K562 (cell line): ENCODE data around the gene KHDRBS2. TPM values are rescaled to one million over a fixed set of nuclear protein-coding genes. Genes with fewer than 3 reads are reported as not detected.

Source experiments
- ATAC-seq: fragments of 200-7000 bp; cut with Tn5 transposase; 3 replicates; pipeline ENCODE4 v1.9.1; 2020; ENCODE audit warnings: moderate library complexity
- BruUV-seq: library from RNA; stranded (reverse); fragments of 400-500 nt; replicated peaks from 2 replicates; lab custom pipeline; 2021; lab: Mats Ljungman, UMichigan
- CTCF ChIA-PET: fragments of 300-600 bp; formaldehyde crosslinking; extraction: SDS; loops from one replicate; lab custom pipeline; 2021; ENCODE audit warnings: low intra/inter-chr PET ratio; lab: Yijun Ruan, JAX
- POLR2A ChIA-PET: fragments of 300-600, 350-650 bp; sonication (Branson Sonifier 250); formaldehyde crosslinking; extraction: SDS; loops from one replicate; lab custom pipeline; 2021; ENCODE audit warnings: antibody characterized with exemption, inconsistent platforms; lab: Yijun Ruan, JAX
- DNase-seq, 4 experiments: peaks; one replicate each; pipeline versions ENCODE4 v3.0.0 to v3.0.0-alpha.2; 2011 to 2018; ENCODE audit warnings: low spot score in 3 of 4, mixed read lengths in 3 of 4; ENCODE audit errors: extremely low read depth in 1 of 4
- FAIRE-seq: peaks from 2 replicates; lab custom pipeline; 2011; peaks lifted over from hg19 to GRCh38; lab: Jason Lieb, UNC
- H2AFZ ChIP-seq: 2 replicates; pipeline ENCODE4 v1.6.0; 2011; ENCODE audit warnings: low read depth, low read length, control low read depth, inconsistent platforms
- H3K27ac ChIP-seq: fragments of 200-600 bp; 3 replicates; pipeline ENCODE4 v1.8.0; 2011; ENCODE audit warnings: low read depth, mild to moderate bottlenecking, control low read depth, inconsistent platforms, low read length, moderate library complexity, mixed read lengths; ENCODE audit errors: extremely low read depth
- H3K27me3 ChIP-seq, 2 experiments: fragments of 300-600 bp in 1 of 2; 2 replicates in 1 of 2; 3 replicates in 1 of 2; pipeline versions ENCODE4 v1.6.0 to v1.8.0; 2011; ENCODE audit warnings: inconsistent platforms in 2 of 2, low read length in 2 of 2, mild to moderate bottlenecking in 1 of 2, mixed read lengths in 1 of 2, moderate library complexity in 1 of 2; ENCODE audit not compliant: control insufficient read depth in 2 of 2, insufficient read depth in 2 of 2
- H3K36me3 ChIP-seq: fragments of 300-600 bp; 3 replicates; pipeline ENCODE4 v1.8.0; 2011; ENCODE audit warnings: mild to moderate bottlenecking, low read length, inconsistent platforms; ENCODE audit not compliant: control insufficient read depth, insufficient read depth
- H3K4me1 ChIP-seq, 2 experiments: fragments of 200-600 bp in 1 of 2; replicated peaks in 1 of 2; 2 replicates in 1 of 2; 3 replicates in 1 of 2; pipeline versions ENCODE4 v1.5.1 to v1.8.0; 2011; ENCODE audit warnings: inconsistent platforms in 2 of 2, low read length in 2 of 2, mild to moderate bottlenecking in 1 of 2, mixed read lengths in 1 of 2, moderate library complexity in 1 of 2; ENCODE audit not compliant: control insufficient read depth in 2 of 2, insufficient read depth in 2 of 2
- H3K4me2 ChIP-seq: 2 replicates; pipeline ENCODE4 v1.6.1; 2011; ENCODE audit warnings: low read length, control low read depth, inconsistent platforms, mixed read lengths; ENCODE audit not compliant: insufficient read depth
- H3K4me3 ChIP-seq: fragments of 200-600 bp; sonication (generic), shearing (Covaris generic); 2 replicates; pipeline ENCODE4 v1.5.1; 2016; ENCODE audit warnings: control low read depth, inconsistent platforms
- H3K79me2 ChIP-seq: fragments of 200-600 bp; 3 replicates; pipeline ENCODE4 v1.8.0; 2011; ENCODE audit warnings: low read length, inconsistent platforms; ENCODE audit not compliant: control insufficient read depth, insufficient read depth
- H3K9ac ChIP-seq, 2 experiments: 2 replicates each; pipeline versions ENCODE4 v1.6.0 to v1.6.1; 2011; ENCODE audit warnings: low read depth in 2 of 2, low read length in 2 of 2, control low read depth in 1 of 2, inconsistent platforms in 1 of 2, mild to moderate bottlenecking in 1 of 2, mixed read lengths in 1 of 2; ENCODE audit not compliant: insufficient read depth in 1 of 2
- H3K9me1 ChIP-seq: one replicate; pipeline ENCODE4 v1.6.0; 2011; ENCODE audit warnings: inconsistent platforms, mild to moderate bottlenecking, low read length, moderate library complexity; ENCODE audit not compliant: control insufficient read depth, insufficient read depth
- H3K9me3 ChIP-seq: replicated peaks from 2 replicates; pipeline ENCODE4 v1.5.1; 2011; ENCODE audit warnings: low read depth, low read length, inconsistent platforms; ENCODE audit not compliant: control insufficient read depth, insufficient read depth
- H4K20me1 ChIP-seq: replicated peaks from 2 replicates; pipeline ENCODE4 v1.6.1; 2011; ENCODE audit warnings: low read length, inconsistent platforms, mixed read lengths; ENCODE audit not compliant: control insufficient read depth, insufficient read depth
- AFF4 ChIP-seq: sonication (generic); formaldehyde crosslinking; IDR thresholded peaks from 2 replicates; pipeline ENCODE4 v1.8.0; 2023; ENCODE audit warnings: mild to moderate bottlenecking, missing genetic modification reagents
- CREBBP ChIP-seq: IDR thresholded peaks from one replicate; pipeline ENCODE4 v1.6.1; 2012; ENCODE audit warnings: low read depth, mild to moderate bottlenecking, control low read depth, inconsistent platforms, low read length
- DPF2 ChIP-seq: fragments of 450-650 bp; IDR thresholded peaks from 2 replicates; pipeline ENCODE4 v1.6.1; 2016
- ESRRA ChIP-seq: fragments of 450-650 bp; IDR thresholded peaks from 2 replicates; pipeline ENCODE4 v1.6.1; 2014; ENCODE audit warnings: low read depth, mild to moderate bottlenecking, moderate library complexity, borderline replicate concordance
- FOS ChIP-seq: IDR thresholded peaks from 3 replicates; pipeline ENCODE4 v1.6.1; 2011; ENCODE audit not compliant: insufficient read length; ENCODE audit errors: extremely low read depth
- FOXA1 ChIP-seq: fragments of 450-650 bp; IDR thresholded peaks from 2 replicates; pipeline ENCODE4 v1.6.1; 2016; ENCODE audit warnings: mild to moderate bottlenecking, borderline replicate concordance
- HMG20A ChIP-seq: fragments of 450-650 bp; formaldehyde crosslinking; conservative IDR thresholded peaks from 2 replicates; pipeline ENCODE4 v1.4.0; 2020; ENCODE audit warnings: mild to moderate bottlenecking, mixed read lengths
- LARP7 ChIP-seq: fragments of 450-650 bp; IDR thresholded peaks from 2 replicates; pipeline ENCODE4 v1.6.1; 2016
- NBN ChIP-seq: fragments of 450-650 bp; IDR thresholded peaks from 2 replicates; pipeline ENCODE4 v1.6.1; 2016; ENCODE audit warnings: low read depth, mild to moderate bottlenecking
- SMARCC2 ChIP-seq: fragments of 450-650 bp; IDR thresholded peaks from 2 replicates; pipeline ENCODE4 v1.6.1; 2017; ENCODE audit warnings: antibody characterized with exemption, moderate library complexity, mild to moderate bottlenecking, low read depth
- SNRNP70 ChIP-seq: fragments of 200-400 bp; formaldehyde crosslinking; optimal IDR thresholded peaks from 2 replicates; pipeline ENCODE3; 2017; ENCODE audit warnings: low read depth, low read length
- WHSC1 ChIP-seq: IDR thresholded peaks from one replicate; pipeline ENCODE4 v1.6.1; 2012; ENCODE audit warnings: low read length, control low read depth, inconsistent platforms
- XRCC3 ChIP-seq: fragments of 450-650 bp; IDR thresholded peaks from 2 replicates; pipeline ENCODE4 v1.6.1; 2017; ENCODE audit warnings: mild to moderate bottlenecking, moderate library complexity
- ZKSCAN1 ChIP-seq: fragments of 150-350 bp; IDR thresholded peaks from 2 replicates; pipeline ENCODE4 v1.6.1; 2016; ENCODE audit warnings: low read depth, low read length
- ZNF212 ChIP-seq: fragments of 450-650 bp; formaldehyde crosslinking; IDR thresholded peaks from 2 replicates; pipeline ENCODE4 v1.4.0; 2020; ENCODE audit warnings: mild to moderate bottlenecking
- ZNF224 ChIP-seq: sonication (generic); formaldehyde crosslinking; IDR thresholded peaks from 2 replicates; pipeline ENCODE4 v1.8.0; 2022; ENCODE audit warnings: mild to moderate bottlenecking, missing genetic modification reagents
- ZNF76 ChIP-seq: fragments of 250-450 bp; sonication (Bioruptor Pico); IDR thresholded peaks from 2 replicates; pipeline ENCODE4 v1.4.0; 2020; ENCODE audit warnings: mild to moderate bottlenecking, moderate library complexity, borderline replicate concordance
- ZNF778 ChIP-seq: fragments of 450-650 bp; formaldehyde crosslinking; IDR thresholded peaks from 2 replicates; pipeline ENCODE4 v1.4.0; 2020; ENCODE audit warnings: mild to moderate bottlenecking, moderate library complexity
- WGBS: fragments of 100-300 bp; shearing (Covaris generic); methylation state at CpG from one replicate; pipeline ENCODE4 v1.1.6; 2016; ENCODE audit warnings: low coverage, mixed read lengths; ENCODE audit not compliant: insufficient coverage; ENCODE audit errors: missing lambda C conversion rate; 5-methylcytosine and 5-hydroxymethylcytosine counted together
- in situ Hi-C: fragments of 300-500 bp; cut with MboI; formaldehyde crosslinking; loops from 4 replicates; pipeline ENCODE4 v1.15.0; 2018; ENCODE audit warnings: inconsistent platforms, mixed read lengths
- intact Hi-C: fragments of 100-400 bp; cut with micrococcal nuclease; formaldehyde crosslinking; loops from 2 replicates; pipeline ENCODE4 v1.14.2; 2022
- polyA plus RNA-seq, 8 experiments: library from polyadenylated mRNA; depleted of rRNA in 4 of 8; stranded (reverse) in 5 of 8; unstranded in 3 of 8; fragments of >200 nt; fragmentation: Nextera tagmentation in 2 of 8; fragmentation: Illumina TruSeq in 1 of 8; extraction: Ambion mirVana in 2 of 8; extraction: Trizol in 1 of 8; gene quantifications; 2 replicates each; pipeline versions ENCODE4 v1.2.1 to v1.2.3, GENCODE V29; 2011 to 2014; ENCODE audit warnings: inconsistent platforms in 1 of 8, missing spikeins in 1 of 8
- total RNA-seq, 7 experiments: library from RNA; depleted of rRNA in 6 of 7; stranded (reverse); fragments of >200 nt in 6 of 7; fragmentation: Illumina TruSeq in 2 of 7; extraction: Trizol in 2 of 7; gene quantifications; 2 replicates each; pipeline versions ENCODE4 v1.2.1 to v1.2.3, GENCODE V29; 2011 to 2021; ENCODE audit warnings: low replicate concordance in 1 of 7
- TF ChIP-seq, protein P1 (sequence below): sonication (generic); formaldehyde crosslinking; IDR thresholded peaks from 2 replicates; pipeline ENCODE4 v1.8.0; 2022; ENCODE audit warnings: missing genetic modification reagents, mild to moderate bottlenecking, moderate library complexity, borderline replicate concordance
- TF ChIP-seq, protein P2 (sequence below): IDR thresholded peaks from 2 replicates; pipeline ENCODE4 v1.6.1; 2016; ENCODE audit warnings: missing genetic modification characterization, missing compliant biosample characterization

The KHDRBS2 gene
- total and polyA plus RNA-seq, 9 of the 15 experiments (the other 6 are each of a cell fraction or from before 2014, with no cell fraction given): not detected

DNA sequence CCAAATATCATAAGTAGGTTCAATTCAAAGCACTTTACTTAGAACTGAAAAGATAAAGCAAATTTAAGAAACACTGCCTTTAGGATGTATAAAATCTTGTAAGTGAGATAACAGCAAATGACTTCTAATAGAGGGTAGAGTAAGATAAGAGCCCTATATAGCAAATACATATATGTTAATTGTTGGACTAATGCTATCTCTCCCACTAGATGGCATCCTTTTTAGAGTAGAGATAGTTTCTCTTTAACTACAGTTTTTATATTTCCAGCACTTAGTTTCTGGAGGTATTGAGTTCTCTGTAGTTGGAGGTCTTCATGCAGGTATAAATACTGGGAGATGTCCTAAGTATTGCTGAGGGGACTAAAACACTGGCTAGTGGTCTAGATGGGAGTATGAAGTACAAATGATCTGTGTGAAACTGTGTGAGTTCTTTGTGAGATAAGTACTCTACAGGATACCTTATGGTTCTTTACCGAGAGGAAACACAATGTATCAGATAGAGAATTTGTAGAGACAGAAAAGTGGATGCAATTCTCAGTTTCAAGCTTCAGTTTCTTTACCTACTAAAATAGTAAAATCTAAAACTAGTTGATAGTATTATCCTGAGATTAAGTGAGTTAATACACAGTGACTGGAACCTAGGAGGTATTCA is 399.3 kb downstream of the KHDRBS2 start:
- Histone ChIP-seq H2AFZ (no peak overlapping the region), H3K9ac (no peak overlapping the region), H3K27ac (no peak overlapping the region), H3K9me3 (no peaks in the 10 kb centered on the region), H3K79me2 (no peaks in the 10 kb centered on the region), H3K36me3 (no peaks in the 10 kb centered on the region), H4K20me1 (no peaks in the 10 kb centered on the region), H3K9me1 (no peaks in the 10 kb centered on the region), H3K27me3 (no peaks in the 10 kb centered on the region)
- BruUV-seq: no TSS peak
- WGBS: 0% methylated on average over 1 of the region's 1 CpG
- ATAC-seq (no peak), FAIRE-seq (no peak)
- in situ Hi-C loops (no loop called here), intact Hi-C loops (no loop called here)
- POLR2A ChIA-PET: no interaction called here
- TF ChIP-seq ZNF224 (CRISPR knock-in tag) (no peak), HMG20A (CRISPR knock-in tag) (no peak), WHSC1 (no peak), FOXA1 (no peak), XRCC3 (no peak), NBN (no peak), FOS (no peak), ZKSCAN1 (no peak), ESRRA (no peak), LARP7 (no peak), ZNF778 (CRISPR knock-in tag) (no peak), ZNF212 (CRISPR knock-in tag) (no peak), SMARCC2 (no peak), SNRNP70 (no peak), ZNF76 (CRISPR knock-in tag) (no peak), DPF2 (no peak), CREBBP (no peak), AFF4 (CRISPR knock-in tag) (no peak)
- TF ChIP-seq, protein P1, sequence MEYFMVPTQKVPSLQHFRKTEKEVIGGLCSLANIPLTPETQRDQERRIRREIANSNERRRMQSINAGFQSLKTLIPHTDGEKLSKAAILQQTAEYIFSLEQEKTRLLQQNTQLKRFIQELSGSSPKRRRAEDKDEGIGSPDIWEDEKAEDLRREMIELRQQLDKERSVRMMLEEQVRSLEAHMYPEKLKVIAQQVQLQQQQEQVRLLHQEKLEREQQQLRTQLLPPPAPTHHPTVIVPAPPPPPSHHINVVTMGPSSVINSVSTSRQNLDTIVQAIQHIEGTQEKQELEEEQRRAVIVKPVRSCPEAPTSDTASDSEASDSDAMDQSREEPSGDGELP (CRISPR knock-in tag): no peak
- TF ChIP-seq, protein P2, sequence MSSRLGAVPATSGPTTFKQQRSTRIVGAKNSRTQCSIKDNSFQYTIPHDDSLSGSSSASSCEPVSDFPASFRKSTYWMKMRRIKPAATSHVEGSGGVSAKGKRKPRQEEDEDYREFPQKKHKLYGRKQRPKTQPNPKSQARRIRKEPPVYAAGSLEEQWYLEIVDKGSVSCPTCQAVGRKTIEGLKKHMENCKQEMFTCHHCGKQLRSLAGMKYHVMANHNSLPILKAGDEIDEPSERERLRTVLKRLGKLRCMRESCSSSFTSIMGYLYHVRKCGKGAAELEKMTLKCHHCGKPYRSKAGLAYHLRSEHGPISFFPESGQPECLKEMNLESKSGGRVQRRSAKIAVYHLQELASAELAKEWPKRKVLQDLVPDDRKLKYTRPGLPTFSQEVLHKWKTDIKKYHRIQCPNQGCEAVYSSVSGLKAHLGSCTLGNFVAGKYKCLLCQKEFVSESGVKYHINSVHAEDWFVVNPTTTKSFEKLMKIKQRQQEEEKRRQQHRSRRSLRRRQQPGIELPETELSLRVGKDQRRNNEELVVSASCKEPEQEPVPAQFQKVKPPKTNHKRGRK: no peak
- TF ChIP-seq, all 486 proteins: peak for 0
- H3K4me2 ChIP-seq: no peak overlapping the region
- no peaks in the 10 kb centered on the region for H3K4me1 ChIP-seq
- DNase-seq: no peak
- CTCF ChIA-PET: no interaction called here
- no peak overlapping the region for H3K4me3 ChIP-seq
